Panc1 (cell line): ENCODE results near the gene RNASE1. TPM values are rescaled to one million over a fixed set of nuclear protein-coding genes. Genes with fewer than 3 reads are reported as not detected.

ENCODE experiments used
- ATAC-seq: fragments of 200-7000 bp; cut with Tn5 transposase; 2 replicates; pipeline ENCODE4 v1.9.1; 2020; ENCODE audit warnings: mild to moderate bottlenecking, moderate library complexity
- BruUV-seq: library from RNA; stranded (reverse); fragments of 400-500 nt; replicated peaks from 2 replicates; lab custom pipeline; 2021; lab: Mats Ljungman, UMichigan
- CTCF ChIA-PET: fragments of 300-600 bp; sonication (Branson Sonifier 250); formaldehyde crosslinking; loops from one replicate; lab custom pipeline; 2022; ENCODE audit warnings: antibody characterized with exemption; lab: Charles Lee
- POLR2A ChIA-PET: fragments of 300-600 bp; sonication (Branson Sonifier 250); formaldehyde crosslinking; loops from one replicate; lab custom pipeline; 2022; ENCODE audit warnings: antibody characterized with exemption; lab: Charles Lee
- DNase-seq: peaks from one replicate; pipeline ENCODE4 v3.0.0-alpha.2; 2010; ENCODE audit warnings: low read depth, low spot score
- H3K27ac ChIP-seq: 2 replicates; pipeline ENCODE4 v1.5.1; 2011; ENCODE audit warnings: mild to moderate bottlenecking, low read length, inconsistent platforms
- H3K27me3 ChIP-seq: fragments of 200-500 bp; sonication (Bioruptor generic); 2 replicates; pipeline ENCODE4 v1.6.0; 2014; ENCODE audit warnings: low read length, inconsistent platforms; ENCODE audit not compliant: control insufficient read depth, insufficient read depth
- H3K36me3 ChIP-seq: fragments of 200-500 bp; sonication (Bioruptor generic); 2 replicates; pipeline ENCODE4 v1.5.1; 2014; ENCODE audit warnings: inconsistent platforms, mild to moderate bottlenecking, low read length, moderate library complexity; ENCODE audit not compliant: control insufficient read depth, insufficient read depth
- H3K4me1 ChIP-seq: 2 replicates; pipeline ENCODE4 v1.5.1; 2011; ENCODE audit warnings: inconsistent platforms, mild to moderate bottlenecking, low read length, moderate library complexity; ENCODE audit not compliant: control insufficient read depth, insufficient read depth
- H3K4me3 ChIP-seq, 2 experiments: 2 replicates each; pipeline ENCODE4 v1.5.1; 2011 to 2012; ENCODE audit warnings: low read depth in 2 of 2, low read length in 2 of 2, mild to moderate bottlenecking in 2 of 2, inconsistent platforms in 1 of 2, moderate library complexity in 1 of 2
- H3K9me3 ChIP-seq: fragments of 200-500 bp; sonication (Bioruptor generic); 2 replicates; pipeline ENCODE4 v1.5.1; 2014; ENCODE audit warnings: low read depth, mild to moderate bottlenecking, inconsistent platforms, low read length, moderate library complexity; ENCODE audit not compliant: control insufficient read depth, insufficient read depth
- CTCF ChIP-seq: fragments of 450-650 bp; IDR thresholded peaks from 2 replicates; pipeline ENCODE4 v1.5.1; 2017; ENCODE audit warnings: mild to moderate bottlenecking
- POLR2AphosphoS5 ChIP-seq: IDR thresholded peaks from 2 replicates; pipeline ENCODE4 v1.6.1; 2012; ENCODE audit warnings: mild to moderate bottlenecking, low read depth, low read length, moderate library complexity
- REST ChIP-seq, 2 experiments: IDR thresholded peaks; 2 replicates each; pipeline ENCODE4 v1.6.1; 2011 to 2012; ENCODE audit warnings: low read depth in 2 of 2, control low read depth in 1 of 2, low read length in 1 of 2, mild to moderate bottlenecking in 1 of 2, moderate library complexity in 1 of 2; ENCODE audit not compliant: insufficient read depth in 1 of 2
- SIN3A ChIP-seq: IDR thresholded peaks from 2 replicates; pipeline ENCODE4 v1.6.1; 2012; ENCODE audit warnings: low read depth, mild to moderate bottlenecking, low read length, moderate library complexity, borderline replicate concordance; ENCODE audit not compliant: insufficient read depth
- TCF7L2 ChIP-seq: IDR thresholded peaks from 2 replicates; pipeline ENCODE4 v1.6.1; 2011; ENCODE audit warnings: mild to moderate bottlenecking, low read depth, low read length, inconsistent platforms
- in situ Hi-C: cut with HindIII; loops from 2 replicates; pipeline ENCODE4 v1.10.0; 2016; ENCODE audit warnings: low sequenced_read_pairs, low pct_unique_long_range_greater_than_20kb
- intact Hi-C: fragments of 100-400 bp; cut with micrococcal nuclease; formaldehyde crosslinking; loops from one replicate; pipeline ENCODE4 v1.10.0; 2022; ENCODE audit not compliant: unreplicated experiment
- total RNA-seq: library from RNA; stranded (reverse); gene quantifications from one replicate; pipeline ENCODE4 v1.2.1, GENCODE V29; 2021; ENCODE audit not compliant: unreplicated experiment

The RNASE1 gene
- total RNA-seq, 1 experiment from 2014 or later = 0.69 TPM

- Histone ChIP-seq H3K36me3 (no peaks in the 10 kb centered on the region), H3K27me3 (no peaks in the 10 kb centered on the region), H3K4me1 (no peaks in the 10 kb centered on the region), H3K27ac (no peak overlapping the region), H3K9me3 (no peaks in the 10 kb centered on the region), H3K4me3 (no peak overlapping the region)
- DNase-seq = no peak
- POLR2A ChIA-PET = no interaction called here
- intact Hi-C loops (no loop called here), in situ Hi-C loops (no loop called here)
- no peak for ATAC-seq
- BruUV-seq = no TSS peak
- TF ChIP-seq POLR2AphosphoS5 (no peak), CTCF (no peak), SIN3A (no peak), REST (IDR thresholded peaks at IDR 0.05; ENCODE audit: insufficient read depth in 1 of 2, low read depth in 2 of 2, low read length in 1 of 2) (no peak), TCF7L2 (no peak)
- CTCF ChIA-PET = no interaction called here
Observed at GRCh38 chr14:20799456-20799891, 3.2 kb downstream of the RNASE1 start.

- ChIA-PET POLR2A (no interaction called here), CTCF (no interaction called here)
- Histone ChIP-seq H3K4me1 (no peaks in the 10 kb centered on the region), H3K27me3 (no peaks in the 10 kb centered on the region), H3K4me3 (no peak overlapping the region), H3K36me3 (no peaks in the 10 kb centered on the region), H3K27ac (no peak overlapping the region), H3K9me3 (no peaks in the 10 kb centered on the region)
- intact Hi-C loops = no loop called here
- no TSS peak for BruUV-seq
- TF ChIP-seq REST (IDR thresholded peaks at IDR 0.05; ENCODE audit: insufficient read depth in 1 of 2, low read depth in 2 of 2, low read length in 1 of 2) (no peak), CTCF (no peak), SIN3A (no peak), POLR2AphosphoS5 (no peak), TCF7L2 (no peak)
- ATAC-seq (no peak), DNase-seq (no peak)
- in situ Hi-C loops = no loop called here
Observed at GRCh38 chr14:20798932-20799331, 3.7 kb downstream of the RNASE1 start.
